Mesenchymal stem cell (in vitro differentiated cells and primary cell): ENCODE measurements around the gene LPCAT1.
"Not testable (repeated sequence)": the region's sequence is repeated elsewhere in the genome, so short reads cannot be mapped to it uniquely, and the experiment has no call there.

Experiments used
- DNase-seq: peaks from one replicate; pipeline ENCODE4 v3.0.0-alpha.2; 2013
- H2AFZ ChIP-seq: one replicate; pipeline ENCODE4 v1.6.1; 2013; ENCODE audit warnings: low read depth, mild to moderate bottlenecking, control low read depth, inconsistent platforms, low read length, moderate library complexity
- H2AK5ac ChIP-seq: 2 replicates; pipeline ENCODE4 v1.6.1; 2013; ENCODE audit warnings: low read length, moderate library complexity, mild to moderate bottlenecking, inconsistent platforms; ENCODE audit not compliant: severe bottlenecking
- H2BK120ac ChIP-seq: one replicate; pipeline ENCODE4 v1.6.1; 2013; ENCODE audit warnings: low read depth, mild to moderate bottlenecking, inconsistent platforms, low read length, moderate library complexity
- H2BK12ac ChIP-seq, 2 experiments: one replicate each; pipeline ENCODE4 v1.6.1; 2013; ENCODE audit warnings: inconsistent platforms in 2 of 2, low read length in 2 of 2, mild to moderate bottlenecking in 2 of 2, moderate library complexity in 2 of 2, control low read depth in 1 of 2
- H2BK15ac ChIP-seq: one replicate; pipeline ENCODE4 v1.6.1; 2013; ENCODE audit warnings: mild to moderate bottlenecking, low read depth, inconsistent platforms; ENCODE audit not compliant: poor library complexity, severe bottlenecking
- H2BK5ac ChIP-seq: 2 replicates; pipeline ENCODE4 v1.6.1; 2013; ENCODE audit warnings: low read depth, mild to moderate bottlenecking, low read length, control low read depth, inconsistent platforms; ENCODE audit not compliant: poor library complexity, severe bottlenecking
- H3K14ac ChIP-seq, 2 experiments: one replicate each; pipeline ENCODE4 v1.6.1; 2013; ENCODE audit warnings: inconsistent platforms in 2 of 2, low read length in 2 of 2, control low read depth in 1 of 2, mild to moderate bottlenecking in 1 of 2, moderate library complexity in 1 of 2
- H3K18ac ChIP-seq, 2 experiments: one replicate each; pipeline ENCODE4 v1.6.1; 2013; ENCODE audit warnings: inconsistent platforms in 2 of 2, low read length in 2 of 2, control low read depth in 1 of 2, low read depth in 1 of 2, mild to moderate bottlenecking in 1 of 2
- H3K23ac ChIP-seq, 2 experiments: one replicate each; pipeline ENCODE4 v1.6.1; 2013; ENCODE audit warnings: inconsistent platforms in 2 of 2, low read length in 2 of 2, mild to moderate bottlenecking in 2 of 2, moderate library complexity in 2 of 2, control low read depth in 1 of 2
- H3K27ac ChIP-seq: 2 replicates; pipeline ENCODE4 v1.5.1; 2013; ENCODE audit warnings: mild to moderate bottlenecking, moderate library complexity, low read length, control low read depth, inconsistent platforms; ENCODE audit not compliant: poor library complexity, severe bottlenecking
- H3K27me3 ChIP-seq, 2 experiments: 2 replicates each; pipeline versions ENCODE4 v1.6.1 to v1.7.0; 2013; ENCODE audit warnings: low read length in 2 of 2, mild to moderate bottlenecking in 2 of 2, moderate library complexity in 2 of 2, control low read depth in 1 of 2, inconsistent platforms in 1 of 2; ENCODE audit not compliant: control insufficient read depth in 1 of 2, insufficient read depth in 1 of 2
- H3K36me3 ChIP-seq, 2 experiments: 2 replicates each; pipeline versions ENCODE4 v1.6.1 to v1.7.0; 2013; ENCODE audit warnings: low read length in 2 of 2, control low read depth in 1 of 2, inconsistent platforms in 1 of 2, low read depth in 1 of 2, mild to moderate bottlenecking in 1 of 2; ENCODE audit not compliant: insufficient read depth in 2 of 2, control insufficient read depth in 1 of 2
- H3K4ac ChIP-seq, 2 experiments: one replicate each; pipeline ENCODE4 v1.6.1; 2013; ENCODE audit warnings: inconsistent platforms in 2 of 2, low read length in 2 of 2, mild to moderate bottlenecking in 2 of 2, moderate library complexity in 2 of 2, control low read depth in 1 of 2, low read depth in 1 of 2
- H3K4me1 ChIP-seq: 2 replicates; pipeline ENCODE4 v1.6.1; 2013; ENCODE audit warnings: low read depth, low read length, control low read depth; ENCODE audit not compliant: control insufficient read depth, insufficient read depth
- H3K4me2 ChIP-seq: 2 replicates; pipeline ENCODE4 v1.6.1; 2013; ENCODE audit warnings: low read length, mild to moderate bottlenecking, inconsistent platforms; ENCODE audit not compliant: poor library complexity, severe bottlenecking
- H3K4me3 ChIP-seq, 2 experiments: 2 replicates each; pipeline versions ENCODE4 v1.5.1 to v1.7.0; 2013; ENCODE audit warnings: low read length in 2 of 2, mild to moderate bottlenecking in 2 of 2, control low read depth in 1 of 2, low read depth in 1 of 2; ENCODE audit not compliant: insufficient read depth in 1 of 2
- H3K79me1 ChIP-seq: replicated peaks from 2 replicates; pipeline ENCODE4 v1.6.1; 2013; ENCODE audit warnings: mild to moderate bottlenecking, control low read depth, low read length, inconsistent platforms; ENCODE audit not compliant: poor library complexity, severe bottlenecking
- H3K9ac ChIP-seq: 2 replicates; pipeline ENCODE4 v1.7.0; 2013; ENCODE audit warnings: mild to moderate bottlenecking, low read length, moderate library complexity
- H3K9me3 ChIP-seq: 2 replicates; pipeline ENCODE4 v1.7.0; 2013; ENCODE audit warnings: mild to moderate bottlenecking, low read length; ENCODE audit not compliant: control insufficient read depth
- H4K8ac ChIP-seq: one replicate; pipeline ENCODE4 v1.6.1; 2013; ENCODE audit warnings: inconsistent platforms, mild to moderate bottlenecking, low read length, moderate library complexity
- H4K91ac ChIP-seq: one replicate; pipeline ENCODE4 v1.6.1; 2013; ENCODE audit warnings: mild to moderate bottlenecking, low read length, inconsistent platforms
- WGBS: methylation state at CpG from one replicate; pipeline ENCODE4 v1.1.7; 2013; ENCODE audit warnings: mixed read lengths; 5-methylcytosine and 5-hydroxymethylcytosine counted together

LPCAT1 gene

DNA sequence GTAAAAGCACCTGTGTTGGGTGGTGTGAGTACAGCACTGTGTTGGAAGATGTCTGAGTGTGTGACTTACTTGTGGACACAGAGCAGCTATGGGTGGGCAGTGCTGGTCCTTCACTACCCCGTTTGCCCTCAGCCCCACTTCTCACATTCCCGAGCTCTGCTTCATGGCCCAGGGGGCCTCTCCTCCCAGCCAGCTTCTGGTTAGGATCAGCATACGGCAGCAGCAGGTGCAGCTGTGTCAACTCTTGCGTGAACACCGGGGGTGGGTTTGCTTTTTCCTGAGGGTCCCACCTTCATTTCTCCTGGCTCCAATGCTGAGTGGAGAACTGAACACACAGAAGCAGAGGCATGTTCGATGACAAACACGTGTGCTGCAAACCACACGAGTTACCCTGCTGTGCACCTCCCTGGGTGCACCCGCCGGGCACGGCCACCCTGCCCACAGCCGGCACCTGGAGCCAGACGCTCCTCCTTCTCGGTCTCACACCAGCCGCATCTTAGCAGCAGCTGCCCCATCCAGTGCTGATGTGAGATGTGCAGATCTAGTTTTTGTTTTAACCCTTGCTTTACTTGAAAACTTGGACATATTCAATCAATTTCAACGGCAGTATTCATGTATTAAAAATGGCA, 63.6 kb downstream of the LPCAT1 start:
- WGBS, result 94% methylated on average over 16 of the region's 16 CpGs
- H3K9me3 ChIP-seq, result peaks cover 25% of the 10 kb centered on the region
- no peak overlapping the region for H2AK5ac ChIP-seq
- H3K36me3 ChIP-seq, result peaks cover 52 to 65% of the 10 kb centered on the region in 2 experiments
- H3K18ac ChIP-seq, result no peak overlapping the region
- H3K79me1 ChIP-seq, result no peaks in the 10 kb centered on the region
- DNase-seq, result no peak
- H3K27me3 ChIP-seq, result no peaks in the 10 kb centered on the region
- peak overlapping the region in 1 of 2 experiments; percentile 14 for H3K4me3 ChIP-seq
- H3K23ac ChIP-seq, result no peak overlapping the region
- no peak overlapping the region for H2BK12ac ChIP-seq
- H3K27ac ChIP-seq, result no peak overlapping the region
- H2AFZ ChIP-seq, result no peak overlapping the region
- no peak overlapping the region for H3K9ac ChIP-seq
- no peaks in the 10 kb centered on the region for H3K4me1 ChIP-seq
- H4K91ac ChIP-seq, result no peak overlapping the region
- H2BK5ac ChIP-seq, result no peak overlapping the region
- H3K4me2 ChIP-seq, result no peak overlapping the region
- no peak overlapping the region for H3K4ac ChIP-seq
- H2BK120ac ChIP-seq, result no peak overlapping the region
- no peak overlapping the region for H4K8ac ChIP-seq
- H3K14ac ChIP-seq, result no peak overlapping the region
- no peak overlapping the region for H2BK15ac ChIP-seq

DNA sequence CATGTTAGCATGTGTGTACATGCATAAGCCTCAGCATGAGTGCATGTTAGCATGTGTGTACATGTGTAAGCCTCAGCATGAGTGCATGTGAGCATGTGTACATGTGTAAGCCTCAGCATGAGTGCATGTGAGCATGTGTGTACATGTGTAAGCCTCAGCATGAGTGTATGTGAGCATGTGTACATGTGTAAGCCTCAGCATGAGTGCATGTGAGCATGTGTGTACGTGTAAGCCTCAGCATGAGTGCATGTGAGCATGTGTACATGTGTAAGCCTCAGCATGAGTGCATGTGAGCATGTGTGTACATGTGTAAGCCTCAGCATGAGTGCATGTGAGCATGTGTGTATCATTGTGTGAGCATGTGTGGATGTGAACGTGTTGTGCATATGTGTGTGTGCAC, 64.3 kb downstream of the LPCAT1 start:
- not testable (repeated sequence) for DNase-seq, H2AK5ac ChIP-seq
- 97% methylated on average over 1 of the region's 2 CpGs for WGBS

DNA sequence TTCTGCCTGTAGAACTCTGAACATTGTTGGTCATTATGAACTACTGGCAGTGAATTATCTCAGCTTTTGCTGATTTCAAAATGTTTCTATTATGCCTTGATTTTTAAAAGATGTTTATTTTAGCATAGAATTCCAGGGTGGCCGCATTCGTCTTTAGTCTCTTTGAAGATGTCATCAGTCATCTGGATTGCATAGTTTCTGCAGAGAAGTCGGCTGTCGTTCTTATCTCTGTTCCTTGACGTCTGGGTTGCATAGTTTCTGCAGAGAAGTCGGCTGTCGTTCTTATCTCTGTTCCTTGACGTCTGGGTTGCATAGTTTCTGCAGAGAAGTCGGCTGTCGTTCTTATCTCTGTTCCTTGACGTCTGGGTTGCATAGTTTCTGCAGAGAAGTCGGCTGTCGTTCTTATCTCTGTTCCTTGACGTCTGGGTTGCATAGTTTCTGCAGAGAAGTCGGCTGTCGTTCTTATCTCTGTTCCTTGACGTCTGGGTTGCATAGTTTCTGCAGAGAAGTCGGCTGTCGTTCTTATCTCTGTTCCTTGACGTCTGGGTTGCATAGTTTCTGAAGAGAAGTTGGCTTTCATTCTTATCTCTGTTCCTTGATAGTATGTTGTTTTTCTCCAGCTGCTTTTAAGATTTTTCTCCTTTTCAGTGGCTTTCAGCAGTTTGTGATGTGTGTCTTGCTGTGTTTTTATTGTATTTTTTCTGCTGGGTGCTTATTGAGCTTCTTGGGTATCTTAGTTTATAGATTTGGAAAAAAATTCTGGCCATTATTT, 67.5 kb downstream of the LPCAT1 start:
- H2BK120ac ChIP-seq, H3K4me2 ChIP-seq, H4K8ac ChIP-seq, DNase-seq, H2BK12ac ChIP-seq, H3K4me3 ChIP-seq, H3K79me1 ChIP-seq, H3K18ac ChIP-seq, H2BK15ac ChIP-seq, H3K4me1 ChIP-seq, H2AK5ac ChIP-seq, H3K27ac ChIP-seq, H3K23ac ChIP-seq, H2BK5ac ChIP-seq, H2AFZ ChIP-seq, H3K14ac ChIP-seq, H4K91ac ChIP-seq, H3K9ac ChIP-seq, H3K4ac ChIP-seq: not testable (repeated sequence)
- WGBS, result 73% methylated on average over 6 of the region's 20 CpGs
- Histone ChIP-seq H3K36me3 (peaks cover 23 to 26% of the 10 kb centered on the region in 2 experiments), H3K9me3 (peaks cover 61% of the 10 kb centered on the region), H3K27me3 (peaks cover 10 to 15% of the 10 kb centered on the region in 2 experiments)

More for the DNA sequence above, 64.3 kb downstream of the LPCAT1 start:
- not testable (repeated sequence) for H3K4ac ChIP-seq, H3K9ac ChIP-seq, H4K91ac ChIP-seq, H3K4me1 ChIP-seq, H2BK5ac ChIP-seq, H2AFZ ChIP-seq, H3K4me2 ChIP-seq, H3K27ac ChIP-seq, H3K18ac ChIP-seq, H2BK120ac ChIP-seq, H3K27me3 ChIP-seq, H3K79me1 ChIP-seq, H2BK12ac ChIP-seq, H3K4me3 ChIP-seq, H2BK15ac ChIP-seq, H3K23ac ChIP-seq, H4K8ac ChIP-seq
- peak overlapping the region in 1 of 2 experiments; percentile 41 for H3K14ac ChIP-seq
- peaks cover 31% of the 10 kb centered on the region for H3K9me3 ChIP-seq
- peaks cover 45 to 58% of the 10 kb centered on the region in 2 experiments for H3K36me3 ChIP-seq

DNA sequence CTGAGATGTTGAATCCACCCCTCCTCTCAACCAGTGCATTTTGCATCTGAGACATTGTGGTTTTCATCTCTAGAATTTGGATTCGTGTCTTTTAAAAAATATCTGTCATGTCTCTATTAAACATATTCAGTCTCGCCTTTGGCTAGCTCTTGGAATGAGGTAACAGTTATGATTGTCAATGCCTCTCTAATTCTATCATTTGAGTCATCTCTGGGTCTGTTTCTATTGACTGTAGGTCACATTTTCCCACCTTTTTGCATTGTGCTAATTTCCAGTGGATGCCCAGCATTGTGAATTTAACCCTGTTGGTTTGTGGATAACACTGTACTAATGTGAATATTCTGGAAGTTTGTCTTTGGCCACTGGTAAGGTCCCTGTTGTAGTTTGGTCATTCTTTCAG, 70.1 kb downstream of the LPCAT1 start:
- H2BK5ac ChIP-seq, result no peak overlapping the region
- H3K14ac ChIP-seq, result no peak overlapping the region
- H3K27ac ChIP-seq, result no peak overlapping the region
- no peak overlapping the region for H3K4me2 ChIP-seq
- H2BK15ac ChIP-seq, result no peak overlapping the region
- H3K4me3 ChIP-seq, result no peak overlapping the region
- no peak overlapping the region for H4K8ac ChIP-seq
- H3K79me1 ChIP-seq, result no peaks in the 10 kb centered on the region
- no peaks in the 10 kb centered on the region for H3K4me1 ChIP-seq
- DNase-seq, result no peak
- no peak overlapping the region for H3K9ac ChIP-seq
- H3K27me3 ChIP-seq, result peaks cover 22 to 36% of the 10 kb centered on the region in 2 experiments
- no peak overlapping the region for H3K23ac ChIP-seq
- no peak overlapping the region for H2BK120ac ChIP-seq
- H2BK12ac ChIP-seq, result no peak overlapping the region
- no peak overlapping the region for H3K18ac ChIP-seq
- peaks cover 3 to 8% of the 10 kb centered on the region in 2 experiments for H3K36me3 ChIP-seq
- H3K9me3 ChIP-seq, result peaks cover 61% of the 10 kb centered on the region
- H2AK5ac ChIP-seq, result no peak overlapping the region
- no peak overlapping the region for H2AFZ ChIP-seq
- no peak overlapping the region for H3K4ac ChIP-seq
- no CpG with 5 or more reads among the region's 2 CpGs for WGBS
- H4K91ac ChIP-seq, result no peak overlapping the region
